Stimulated activated CD4-positive, alpha-beta T cell treated with anti-CD3 and anti-CD28 coated beads, Interleukin-1b, Interleukin-23, amount 100 ng/mL, for 1 hour (primary cell): ENCODE measurements around the gene OR51A7.
"Not testable (repeated sequence)": the region's sequence is repeated elsewhere in the genome, so short reads cannot be mapped to it uniquely, and the experiment has no call there.

Source experiments
- DNase-seq, 2 donors: peaks; one replicate each; pipeline ENCODE4 v3.0.0-alpha.2; 2020; ENCODE audit warnings: low read depth in 2 of 2

The OR51A7 gene

GRCh38 chr11:4955613-4956012, 52.0 kb downstream of the OR51A7 start, which contains the start of gene OR51A2:
TSS of gene OR51A2 (minus strand) at chr11:4955713. CDS start at chr11:4955713, 0 bp downstream.
- not testable (repeated sequence) for DNase-seq

GRCh38 chr11:4957396-4957795, 53.8 kb downstream of the OR51A7 start:
- DNase-seq: no peak
